Natural killer cell (primary cell): ENCODE data around the gene ANKRD66. TPM values are rescaled to one million over a fixed set of nuclear protein-coding genes. Genes with fewer than 3 reads are reported as not detected.

ENCODE experiments used
- ATAC-seq, 3 donors: fragments of 150-1000 bp in 2 of 3; fragments of 200-7000 bp in 1 of 3; cut with Tn5 transposase; 1 replicate in 1 of 3; 2 replicates in 2 of 3; pipeline ENCODE4 v1.10.0; 2021; ENCODE audit warnings: mild to moderate bottlenecking in 2 of 3, moderate library complexity in 2 of 3
- DNase-seq, 2 donors: peaks; one replicate each; pipeline versions ENCODE4 v3.0.0 to v3.0.0-alpha.2; 2013 to 2021; ENCODE audit warnings: mixed read lengths in 1 of 2
- H3K27ac ChIP-seq: one replicate; pipeline ENCODE4 v1.5.1; 2013; ENCODE audit warnings: mild to moderate bottlenecking, low read length
- H3K27me3 ChIP-seq: one replicate; pipeline ENCODE4 v1.6.1; 2013; ENCODE audit warnings: low read length; ENCODE audit not compliant: control insufficient read depth, insufficient read depth
- H3K36me3 ChIP-seq: one replicate; pipeline ENCODE4 v1.6.1; 2013; ENCODE audit warnings: low read length; ENCODE audit not compliant: control insufficient read depth, insufficient read depth
- H3K4me1 ChIP-seq: one replicate; pipeline ENCODE4 v1.6.1; 2013; ENCODE audit warnings: low read length; ENCODE audit not compliant: control insufficient read depth, insufficient read depth
- H3K4me3 ChIP-seq: one replicate; pipeline ENCODE4 v1.5.1; 2013; ENCODE audit warnings: low read length
- H3K9me3 ChIP-seq: one replicate; pipeline ENCODE4 v1.6.1; 2013; ENCODE audit warnings: low read length; ENCODE audit not compliant: control insufficient read depth, insufficient read depth
- H3K27ac Mint-ChIP-seq, 2 donors: one replicate each; pipeline ENCODE4 v1.8.0; 2022; ENCODE audit warnings: mild to moderate bottlenecking in 2 of 2, mixed read lengths in 2 of 2, moderate library complexity in 1 of 2
- H3K27me3 Mint-ChIP-seq, 2 donors: one replicate each; pipeline ENCODE4 v1.8.0; 2022; ENCODE audit warnings: low read depth in 2 of 2, mixed read lengths in 2 of 2
- H3K36me3 Mint-ChIP-seq: one replicate; pipeline ENCODE4 v1.8.0; 2022; ENCODE audit warnings: mixed read lengths
- H3K4me1 Mint-ChIP-seq, 2 donors: one replicate each; pipeline ENCODE4 v1.8.0; 2022; ENCODE audit warnings: mixed read lengths in 2 of 2
- H3K4me3 Mint-ChIP-seq: one replicate; pipeline ENCODE4 v1.8.0; 2022; ENCODE audit warnings: mild to moderate bottlenecking, moderate library complexity, mixed read lengths
- H3K9me3 Mint-ChIP-seq, 2 donors: one replicate each; pipeline ENCODE4 v1.8.0; 2022; ENCODE audit warnings: mixed read lengths in 2 of 2
- WGBS: methylation state at CpG from one replicate; pipeline ENCODE4 v1.1.7; 2013; ENCODE audit warnings: missing lambda C conversion rate; ENCODE audit not compliant: insufficient coverage; 5-methylcytosine and 5-hydroxymethylcytosine counted together
- intact Hi-C: fragments of 100-400 bp; cut with micrococcal nuclease; formaldehyde crosslinking; loops from one replicate; pipeline ENCODE4 v1.14.2; 2022
- total RNA-seq, 4 donors: library from RNA; stranded (reverse); fragments of 120-200 nt in 1 of 4; gene quantifications; one replicate each; pipeline versions ENCODE4 v1.2.3 to v1.2.4, GENCODE V29; 2013 to 2022
- TF ChIP-seq, protein P1 (sequence below): fragments of 200-600 bp; IDR thresholded peaks from one replicate; pipeline ENCODE4 v1.8.0; 2022; ENCODE audit warnings: antibody characterized with exemption

Gene ANKRD66
- total RNA-seq, 3 donors from 2014 or later (not counting 1 experiment from before 2014, with no cell fraction given): not detected

DNA sequence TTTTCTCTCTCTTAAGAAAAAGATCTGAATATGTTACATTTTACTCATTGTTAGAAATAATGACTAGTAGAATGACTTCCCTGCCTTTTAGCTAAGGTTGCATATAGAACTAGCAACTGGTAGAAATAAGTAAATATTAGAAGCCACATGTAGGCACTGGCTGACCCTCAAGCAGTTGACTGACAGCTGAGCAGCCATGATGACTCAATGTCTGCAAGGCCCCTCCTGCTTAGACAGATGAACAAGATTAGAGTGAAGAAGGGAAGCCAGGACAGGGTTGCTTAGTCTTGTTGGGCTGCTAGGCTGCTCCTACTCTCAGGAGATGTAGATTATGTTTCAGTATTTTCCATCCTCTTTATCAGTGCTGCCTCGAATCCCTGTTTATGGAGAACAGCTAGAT lies 52.9 kb downstream of the ANKRD66 start:
- Histone ChIP-seq H3K36me3 (no peaks in the 10 kb centered on the region), H3K27ac (no peak overlapping the region), H3K27me3 (no peaks in the 10 kb centered on the region), H3K4me3 (no peak overlapping the region), H3K4me1 (no peaks in the 10 kb centered on the region), H3K9me3 (no peaks in the 10 kb centered on the region)
- no peak overlapping the region for H3K4me3 Mint-ChIP-seq
- TF ChIP-seq, protein P1, sequence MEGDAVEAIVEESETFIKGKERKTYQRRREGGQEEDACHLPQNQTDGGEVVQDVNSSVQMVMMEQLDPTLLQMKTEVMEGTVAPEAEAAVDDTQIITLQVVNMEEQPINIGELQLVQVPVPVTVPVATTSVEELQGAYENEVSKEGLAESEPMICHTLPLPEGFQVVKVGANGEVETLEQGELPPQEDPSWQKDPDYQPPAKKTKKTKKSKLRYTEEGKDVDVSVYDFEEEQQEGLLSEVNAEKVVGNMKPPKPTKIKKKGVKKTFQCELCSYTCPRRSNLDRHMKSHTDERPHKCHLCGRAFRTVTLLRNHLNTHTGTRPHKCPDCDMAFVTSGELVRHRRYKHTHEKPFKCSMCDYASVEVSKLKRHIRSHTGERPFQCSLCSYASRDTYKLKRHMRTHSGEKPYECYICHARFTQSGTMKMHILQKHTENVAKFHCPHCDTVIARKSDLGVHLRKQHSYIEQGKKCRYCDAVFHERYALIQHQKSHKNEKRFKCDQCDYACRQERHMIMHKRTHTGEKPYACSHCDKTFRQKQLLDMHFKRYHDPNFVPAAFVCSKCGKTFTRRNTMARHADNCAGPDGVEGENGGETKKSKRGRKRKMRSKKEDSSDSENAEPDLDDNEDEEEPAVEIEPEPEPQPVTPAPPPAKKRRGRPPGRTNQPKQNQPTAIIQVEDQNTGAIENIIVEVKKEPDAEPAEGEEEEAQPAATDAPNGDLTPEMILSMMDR: no peak
- no peak for DNase-seq
- H3K9me3 Mint-ChIP-seq: peaks cover 0 to 3% of the 10 kb centered on the region in 2 donors
- H3K4me1 Mint-ChIP-seq: no peaks in the 10 kb centered on the region
- no peaks in the 10 kb centered on the region for H3K36me3 Mint-ChIP-seq
- intact Hi-C loops: no loop called here
- no peak overlapping the region for H3K27ac Mint-ChIP-seq
- ATAC-seq: no peak
- peaks cover 12 to 15% of the 10 kb centered on the region in 2 donors for H3K27me3 Mint-ChIP-seq
- WGBS: no CpG with 5 or more reads among the region's 1 CpG

DNA sequence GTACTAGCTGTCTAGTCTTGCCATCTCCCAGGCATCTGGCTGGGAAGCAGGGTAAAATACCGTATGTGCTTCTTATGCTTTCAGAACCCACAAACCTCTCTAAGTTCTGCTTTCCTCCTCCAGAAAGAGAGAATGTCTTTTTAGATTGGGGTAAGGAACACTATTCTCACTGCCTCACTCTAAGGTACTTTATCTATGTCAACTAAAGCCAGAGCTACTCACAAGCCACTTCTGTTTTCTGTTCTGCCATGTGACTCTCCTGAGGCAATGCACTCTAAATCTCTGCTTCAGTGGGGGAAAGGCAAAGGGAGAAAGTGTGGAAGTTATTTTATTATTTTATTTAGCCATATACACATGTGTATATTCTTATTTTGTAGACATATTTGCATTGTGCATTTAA lies 62.1 kb downstream of the ANKRD66 start:
- peaks cover 0 to 6% of the 10 kb centered on the region in 2 donors for H3K9me3 Mint-ChIP-seq
- no peaks in the 10 kb centered on the region for H3K36me3 ChIP-seq
- no peaks in the 10 kb centered on the region for H3K27me3 ChIP-seq
- H3K4me1 Mint-ChIP-seq: no peaks in the 10 kb centered on the region
- DNase-seq (no peak), ATAC-seq (no peak)
- H3K27ac ChIP-seq: no peak overlapping the region
- TF ChIP-seq, protein P1: no peak
- H3K27me3 Mint-ChIP-seq: peaks cover 14 to 48% of the 10 kb centered on the region in 2 donors
- no peak overlapping the region for H3K27ac Mint-ChIP-seq
- WGBS: no CpG with 5 or more reads among the region's 1 CpG
- no peaks in the 10 kb centered on the region for H3K9me3 ChIP-seq
- no peaks in the 10 kb centered on the region for H3K4me1 ChIP-seq
- H3K4me3 ChIP-seq: no peak overlapping the region
- intact Hi-C loops: no loop called here
- H3K36me3 Mint-ChIP-seq: no peaks in the 10 kb centered on the region
- H3K4me3 Mint-ChIP-seq: no peak overlapping the region

Other genes with a start within 250 kb of the ANKRD66 start
- not detected for gene CYP39A1, start 94.1 kb upstream of the ANKRD66 start, total RNA-seq
- gene SLC25A27, start 94.0 kb upstream of the ANKRD66 start, total RNA-seq: 1 to 10 TPM in 1 of 3 donors, not detected in 2; 1.7 TPM
- gene TDRD6, start 59.0 kb upstream of the ANKRD66 start, total RNA-seq: not detected
- 1 to 10 TPM in 1 of 3 donors, not detected in 2; 1.1 TPM for gene PLA2G7, start 11.6 kb upstream of the ANKRD66 start, total RNA-seq
- not detected for gene MEP1A, start 46.5 kb downstream of the ANKRD66 start, total RNA-seq
- not detected for gene ADGRF5, start 175.0 kb downstream of the ANKRD66 start, total RNA-seq